NCI-H2081 treated with DMSO at 0.1 percent for 48 hours (cell line): Measurements from ENCODE around the gene AXIN2.
"Not testable (repeated sequence)": the region's sequence is repeated elsewhere in the genome, so short reads cannot be mapped to it uniquely, and the experiment has no call there.

ENCODE experiments used
- DNase-seq: peaks from one replicate; lab custom pipeline; 2025; lab: John Stamatoyannopoulos, UW

AXIN2 gene

GRCh38 chr17:65515959-65516948, 45.2 kb downstream of the AXIN2 start:
- DNase-seq, result no peak

GRCh38 chr17:65515512-65515911, 45.9 kb downstream of the AXIN2 start:
- no peak for DNase-seq

- DNase-seq, result no peak
Observed at GRCh38 chr17:65514541-65514940, 46.9 kb downstream of the AXIN2 start.

GRCh38 chr17:65514082-65514481, 47.4 kb downstream of the AXIN2 start:
- DNase-seq, result no peak

GRCh38 chr17:65511316-65511715, 50.1 kb downstream of the AXIN2 start:
- DNase-seq, result no peak

GRCh38 chr17:65509032-65509431, 52.4 kb downstream of the AXIN2 start:
- no peak for DNase-seq

- not testable (repeated sequence) for DNase-seq
Observed at GRCh38 chr17:65504673-65505072, 56.8 kb downstream of the AXIN2 start.

- DNase-seq, result no peak
Observed at GRCh38 chr17:65504141-65504540, 57.3 kb downstream of the AXIN2 start.

- no peak for DNase-seq
Observed at GRCh38 chr17:65503557-65503956, 57.9 kb downstream of the AXIN2 start.

GRCh38 chr17:65498816-65499215, 62.6 kb downstream of the AXIN2 start:
- DNase-seq, result no peak

- DNase-seq, result no peak
Observed at GRCh38 chr17:65496801-65497200, 64.6 kb downstream of the AXIN2 start.

GRCh38 chr17:65495122-65496055, 66.1 kb downstream of the AXIN2 start:
- DNase-seq, result no peak

- no peak for DNase-seq
Observed at GRCh38 chr17:65489413-65490155, 71.9 kb downstream of the AXIN2 start.

GRCh38 chr17:65488665-65489064, 72.8 kb downstream of the AXIN2 start:
- DNase-seq, result no peak

GRCh38 chr17:65487990-65488389, 73.5 kb downstream of the AXIN2 start:
- DNase-seq, result no peak

GRCh38 chr17:65487161-65487560, 74.3 kb downstream of the AXIN2 start:
- no peak for DNase-seq

GRCh38 chr17:65485388-65486299, 75.8 kb downstream of the AXIN2 start:
- no peak for DNase-seq

GRCh38 chr17:65484405-65484804, 77.0 kb downstream of the AXIN2 start:
- DNase-seq, result not testable (repeated sequence)

GRCh38 chr17:65483438-65483837, 78.0 kb downstream of the AXIN2 start:
- DNase-seq, result no peak

- no peak for DNase-seq
Observed at GRCh38 chr17:65482201-65482600, 79.2 kb downstream of the AXIN2 start.

- DNase-seq, result no peak
Observed at GRCh38 chr17:65479282-65479681, 82.2 kb downstream of the AXIN2 start.
